Natural killer cell (primary cell): ENCODE measurements around the gene CFAP58. TPM values are rescaled to one million over a fixed set of nuclear protein-coding genes. Genes with fewer than 3 reads are reported as not detected.
A peak's percentile ranks its signal among the peaks of the same experiment; 100 is the strongest.

Source experiments
- ATAC-seq, 3 donors: fragments of 150-1000 bp in 2 of 3; fragments of 200-7000 bp in 1 of 3; cut with Tn5 transposase; 1 replicate in 1 of 3; 2 replicates in 2 of 3; pipeline ENCODE4 v1.10.0; 2021; ENCODE audit warnings: mild to moderate bottlenecking in 2 of 3, moderate library complexity in 2 of 3
- DNase-seq, 2 donors: peaks; one replicate each; pipeline versions ENCODE4 v3.0.0 to v3.0.0-alpha.2; 2013 to 2021; ENCODE audit warnings: mixed read lengths in 1 of 2
- H3K27ac ChIP-seq: one replicate; pipeline ENCODE4 v1.5.1; 2013; ENCODE audit warnings: mild to moderate bottlenecking, low read length
- H3K27me3 ChIP-seq: one replicate; pipeline ENCODE4 v1.6.1; 2013; ENCODE audit warnings: low read length; ENCODE audit not compliant: control insufficient read depth, insufficient read depth
- H3K36me3 ChIP-seq: one replicate; pipeline ENCODE4 v1.6.1; 2013; ENCODE audit warnings: low read length; ENCODE audit not compliant: control insufficient read depth, insufficient read depth
- H3K4me1 ChIP-seq: one replicate; pipeline ENCODE4 v1.6.1; 2013; ENCODE audit warnings: low read length; ENCODE audit not compliant: control insufficient read depth, insufficient read depth
- H3K4me3 ChIP-seq: one replicate; pipeline ENCODE4 v1.5.1; 2013; ENCODE audit warnings: low read length
- H3K9me3 ChIP-seq: one replicate; pipeline ENCODE4 v1.6.1; 2013; ENCODE audit warnings: low read length; ENCODE audit not compliant: control insufficient read depth, insufficient read depth
- H3K27ac Mint-ChIP-seq, 2 donors: one replicate each; pipeline ENCODE4 v1.8.0; 2022; ENCODE audit warnings: mild to moderate bottlenecking in 2 of 2, mixed read lengths in 2 of 2, moderate library complexity in 1 of 2
- H3K27me3 Mint-ChIP-seq, 2 donors: one replicate each; pipeline ENCODE4 v1.8.0; 2022; ENCODE audit warnings: low read depth in 2 of 2, mixed read lengths in 2 of 2
- H3K36me3 Mint-ChIP-seq: one replicate; pipeline ENCODE4 v1.8.0; 2022; ENCODE audit warnings: mixed read lengths
- H3K4me1 Mint-ChIP-seq, 2 donors: one replicate each; pipeline ENCODE4 v1.8.0; 2022; ENCODE audit warnings: mixed read lengths in 2 of 2
- H3K4me3 Mint-ChIP-seq: one replicate; pipeline ENCODE4 v1.8.0; 2022; ENCODE audit warnings: mild to moderate bottlenecking, moderate library complexity, mixed read lengths
- H3K9me3 Mint-ChIP-seq, 2 donors: one replicate each; pipeline ENCODE4 v1.8.0; 2022; ENCODE audit warnings: mixed read lengths in 2 of 2
- WGBS: methylation state at CpG from one replicate; pipeline ENCODE4 v1.1.7; 2013; ENCODE audit warnings: missing lambda C conversion rate; ENCODE audit not compliant: insufficient coverage; 5-methylcytosine and 5-hydroxymethylcytosine counted together
- intact Hi-C: fragments of 100-400 bp; cut with micrococcal nuclease; formaldehyde crosslinking; loops from one replicate; pipeline ENCODE4 v1.14.2; 2022
- total RNA-seq, 4 donors: library from RNA; stranded (reverse); fragments of 120-200 nt in 1 of 4; gene quantifications; one replicate each; pipeline versions ENCODE4 v1.2.3 to v1.2.4, GENCODE V29; 2013 to 2022
- TF ChIP-seq, protein P1 (sequence below): fragments of 200-600 bp; IDR thresholded peaks from one replicate; pipeline ENCODE4 v1.8.0; 2022; ENCODE audit warnings: antibody characterized with exemption

The CFAP58 gene
- total RNA-seq, 3 donors from 2014 or later (not counting 1 experiment from before 2014, with no cell fraction given): 0.07 to 0.15 (median 0.11) TPM

DNA sequence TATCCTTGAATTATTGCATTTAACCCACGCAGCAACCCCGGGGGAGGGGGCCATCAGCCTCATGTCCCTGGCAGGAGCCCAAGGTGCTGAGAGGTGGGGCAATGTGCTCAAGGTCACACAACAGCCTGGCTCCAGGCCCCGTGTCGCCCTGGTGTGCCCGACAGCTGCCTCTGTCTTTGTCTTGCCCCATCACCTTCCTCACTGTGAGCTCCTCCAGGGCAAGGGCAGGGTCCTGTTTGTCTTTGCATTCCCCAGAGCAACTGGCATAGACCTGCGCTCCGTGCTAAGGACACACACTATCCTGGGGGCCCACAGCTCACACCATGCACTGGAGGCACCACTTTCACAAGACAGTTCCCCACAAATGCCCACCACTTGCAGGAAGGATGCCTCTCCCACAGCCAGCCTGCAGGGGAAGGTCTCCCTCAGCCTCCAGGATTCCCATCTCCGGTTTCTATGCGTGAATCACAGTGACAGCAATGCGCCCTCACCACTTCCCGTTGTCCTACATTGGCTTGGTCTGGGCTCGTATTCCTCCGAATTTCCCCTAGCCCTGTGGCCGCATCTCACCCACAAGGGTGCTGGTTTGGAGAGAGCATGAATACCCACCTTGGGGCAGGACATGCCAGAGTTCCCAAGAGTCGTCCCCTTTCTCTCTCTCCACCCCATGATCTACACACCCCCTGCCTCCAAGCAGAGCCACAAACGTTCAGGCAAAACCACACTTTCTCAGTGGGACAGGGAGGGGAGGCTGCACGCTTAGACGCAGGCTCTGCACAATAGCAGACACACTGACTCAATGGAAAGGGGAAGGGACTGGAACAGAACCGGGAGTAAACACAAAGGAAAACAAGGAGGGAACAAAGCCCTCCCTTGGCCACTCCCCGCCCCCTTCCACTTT is 25.6 kb upstream of the CFAP58 start:
- H3K27me3 ChIP-seq: no peaks in the 10 kb centered on the region
- H3K4me3 Mint-ChIP-seq: peak overlapping the region; percentile 82
- DNase-seq: peak in 1 of 2 donors; percentile 53
- peaks cover 3% of the 10 kb centered on the region for H3K36me3 Mint-ChIP-seq
- no peaks in the 10 kb centered on the region for H3K9me3 Mint-ChIP-seq
- peaks cover 6% of the 10 kb centered on the region for H3K36me3 ChIP-seq
- WGBS: 21% methylated on average over 19 of the region's 20 CpGs
- ATAC-seq: no peak
- peak overlapping the region; percentile 94 for H3K27ac ChIP-seq
- TF ChIP-seq, protein P1, sequence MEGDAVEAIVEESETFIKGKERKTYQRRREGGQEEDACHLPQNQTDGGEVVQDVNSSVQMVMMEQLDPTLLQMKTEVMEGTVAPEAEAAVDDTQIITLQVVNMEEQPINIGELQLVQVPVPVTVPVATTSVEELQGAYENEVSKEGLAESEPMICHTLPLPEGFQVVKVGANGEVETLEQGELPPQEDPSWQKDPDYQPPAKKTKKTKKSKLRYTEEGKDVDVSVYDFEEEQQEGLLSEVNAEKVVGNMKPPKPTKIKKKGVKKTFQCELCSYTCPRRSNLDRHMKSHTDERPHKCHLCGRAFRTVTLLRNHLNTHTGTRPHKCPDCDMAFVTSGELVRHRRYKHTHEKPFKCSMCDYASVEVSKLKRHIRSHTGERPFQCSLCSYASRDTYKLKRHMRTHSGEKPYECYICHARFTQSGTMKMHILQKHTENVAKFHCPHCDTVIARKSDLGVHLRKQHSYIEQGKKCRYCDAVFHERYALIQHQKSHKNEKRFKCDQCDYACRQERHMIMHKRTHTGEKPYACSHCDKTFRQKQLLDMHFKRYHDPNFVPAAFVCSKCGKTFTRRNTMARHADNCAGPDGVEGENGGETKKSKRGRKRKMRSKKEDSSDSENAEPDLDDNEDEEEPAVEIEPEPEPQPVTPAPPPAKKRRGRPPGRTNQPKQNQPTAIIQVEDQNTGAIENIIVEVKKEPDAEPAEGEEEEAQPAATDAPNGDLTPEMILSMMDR: no peak
- peaks cover 96% of the 10 kb centered on the region for H3K4me1 ChIP-seq
- no peaks in the 10 kb centered on the region for H3K9me3 ChIP-seq
- intact Hi-C loops: loop anchor here (2.0 to 10.0 kb wide), 2 partner anchors 59 to 413 kb away; partner anchors contain the start of genes GSTO2 and STN1
- peak overlapping the region; percentile 17 for H3K4me3 ChIP-seq
- H3K27ac Mint-ChIP-seq: peak overlapping the region; percentile 98 to 100
- H3K27me3 Mint-ChIP-seq: no peaks in the 10 kb centered on the region
- peaks cover 97 to 99% of the 10 kb centered on the region in 2 donors for H3K4me1 Mint-ChIP-seq

DNA sequence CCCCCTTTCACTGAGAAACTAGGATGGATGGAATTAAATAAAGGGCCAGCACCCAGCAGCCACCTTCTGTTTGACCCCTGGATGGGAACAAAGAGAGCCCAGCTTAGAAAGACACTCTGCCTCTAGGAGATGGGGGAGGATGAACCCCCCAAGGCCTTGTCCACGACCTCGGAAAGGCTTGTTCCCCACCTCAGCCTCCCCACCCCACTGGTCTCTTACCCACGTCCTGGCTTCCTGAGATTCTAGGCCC is 25.1 kb upstream of the CFAP58 start:
- Mint-ChIP-seq H3K27ac (peak overlapping the region; percentile 98 to 100), H3K4me1 (peaks cover 97 to 99% of the 10 kb centered on the region in 2 donors), H3K4me3 (peak overlapping the region; percentile 82), H3K9me3 (no peaks in the 10 kb centered on the region), H3K36me3 (peaks cover 6% of the 10 kb centered on the region), H3K27me3 (no peaks in the 10 kb centered on the region)
- ATAC-seq (no peak), DNase-seq (no peak)
- Histone ChIP-seq H3K9me3 (no peaks in the 10 kb centered on the region), H3K27ac (peak overlapping the region; percentile 94), H3K36me3 (peaks cover 6% of the 10 kb centered on the region), H3K4me3 (peak overlapping the region; percentile 17), H3K27me3 (no peaks in the 10 kb centered on the region), H3K4me1 (peaks cover 96% of the 10 kb centered on the region)
- WGBS: 0% methylated on average over 3 of the region's 3 CpGs
- TF ChIP-seq, protein P1: no peak
- intact Hi-C loops: loop anchor here (2.0 to 10.0 kb wide), 2 partner anchors 60 to 414 kb away; partner anchors contain the start of genes GSTO2 and STN1

DNA sequence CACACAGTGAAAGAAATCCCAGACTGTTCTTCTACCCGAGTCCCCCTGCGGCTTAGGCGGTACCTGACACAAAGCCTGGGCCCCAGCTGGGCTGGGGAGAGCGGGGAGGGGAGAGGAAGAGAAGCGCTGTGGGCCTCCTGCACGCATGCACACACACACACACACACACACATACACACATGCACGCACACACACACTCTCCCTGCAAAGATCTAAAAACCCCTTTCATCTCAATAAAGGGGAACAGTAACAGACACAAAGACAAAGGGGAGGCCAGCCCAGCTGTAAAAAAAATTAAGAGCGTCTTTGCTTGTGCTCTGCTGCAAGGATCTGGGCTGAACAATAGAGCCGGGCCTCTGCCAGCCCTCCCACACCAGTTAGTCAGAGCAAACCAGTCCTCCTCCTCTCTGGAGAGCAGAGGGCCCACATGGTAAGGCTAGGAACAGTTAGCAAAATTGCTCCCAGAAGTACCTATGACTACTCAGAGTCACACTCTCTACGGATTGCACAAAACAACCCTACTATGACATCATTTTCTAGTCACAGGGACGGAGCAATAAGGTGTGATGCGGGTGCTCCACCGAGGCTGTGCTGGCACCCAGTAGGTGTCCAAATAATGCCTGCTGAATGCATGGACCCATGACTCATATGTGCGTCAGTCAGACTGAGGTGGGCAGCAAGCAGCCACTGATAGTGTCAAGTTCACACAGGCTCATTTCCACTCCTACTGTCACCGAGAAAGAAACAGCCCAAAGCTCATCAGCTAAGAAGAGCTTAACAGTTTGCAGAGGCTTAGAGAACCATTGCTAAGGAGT is 24.5 kb upstream of the CFAP58 start:
- peak overlapping the region; percentile 94 for H3K27ac ChIP-seq
- H3K4me3 ChIP-seq: peak overlapping the region; percentile 17
- no peaks in the 10 kb centered on the region for H3K27me3 Mint-ChIP-seq
- peaks cover 97 to 99% of the 10 kb centered on the region in 2 donors for H3K4me1 Mint-ChIP-seq
- H3K4me3 Mint-ChIP-seq: peak overlapping the region; percentile 82
- intact Hi-C loops: loop anchor here (1.0 to 10.0 kb wide), 3 partner anchors 9 to 414 kb away; partner anchors contain the start of genes GSTO2, ITPRIP and STN1
- WGBS: 20% methylated on average over 9 of the region's 15 CpGs
- DNase-seq (peak; percentile 84 to 90), ATAC-seq (peak; percentile 76 to 91 (median 85))
- TF ChIP-seq, protein P1: no peak
- H3K27me3 ChIP-seq: no peaks in the 10 kb centered on the region
- peak overlapping the region; percentile 98 to 100 for H3K27ac Mint-ChIP-seq
- no peaks in the 10 kb centered on the region for H3K9me3 Mint-ChIP-seq
- peaks cover 96% of the 10 kb centered on the region for H3K4me1 ChIP-seq
- peaks cover 6% of the 10 kb centered on the region for H3K36me3 ChIP-seq
- no peaks in the 10 kb centered on the region for H3K9me3 ChIP-seq
- H3K36me3 Mint-ChIP-seq: peaks cover 6% of the 10 kb centered on the region
